HEK293 (cell line): Measurements from ENCODE around the gene VSIR.
A peak's percentile ranks its signal among the peaks of the same experiment; 100 is the strongest.

Source experiments
- CTCF ChIA-PET: fragments of 350-600 bp; formaldehyde crosslinking; extraction: SDS; loops from one replicate; lab custom pipeline; 2021; ENCODE audit warnings: antibody characterized with exemption; lab: Yijun Ruan, JAX
- POLR2A ChIA-PET: fragments of 300-600 bp; formaldehyde crosslinking; extraction: SDS; loops from one replicate; lab custom pipeline; 2020; ENCODE audit warnings: antibody characterized with exemption, inconsistent platforms; lab: Yijun Ruan, JAX
- H3K27ac ChIP-seq: fragments of 200-500 bp; sonication (Bioruptor generic); 2 replicates; pipeline ENCODE4 v1.5.1; 2014; ENCODE audit warnings: low read depth, low read length, control low read depth, inconsistent platforms; ENCODE audit errors: extremely low read depth
- H3K36me3 ChIP-seq, 2 experiments: fragments of 200-500 bp in 1 of 2; sonication (Bioruptor generic) in 1 of 2; 1 replicate in 1 of 2; 2 replicates in 1 of 2; pipeline ENCODE4 v1.5.1; 2014 to 2017; ENCODE audit warnings: inconsistent platforms in 2 of 2, low read length in 2 of 2; ENCODE audit not compliant: control insufficient read depth in 2 of 2, insufficient read depth in 1 of 2
- H3K4me1 ChIP-seq: fragments of 200-500 bp; sonication (Bioruptor generic); 2 replicates; pipeline ENCODE4 v1.5.1; 2014; ENCODE audit warnings: mild to moderate bottlenecking, low read length, inconsistent platforms; ENCODE audit not compliant: control insufficient read depth, insufficient read depth
- H3K4me3 ChIP-seq: 2 replicates; pipeline ENCODE4 v1.5.1; 2011; ENCODE audit warnings: low read depth, mild to moderate bottlenecking, control low read depth, low read length, moderate library complexity
- H3K9me3 ChIP-seq: fragments of 200-500 bp; sonication (Bioruptor generic); 2 replicates; pipeline ENCODE4 v1.5.1; 2014; ENCODE audit warnings: low read depth, low read length, inconsistent platforms; ENCODE audit not compliant: control insufficient read depth, insufficient read depth
- GLIS1 ChIP-seq: fragments of 450-650 bp; formaldehyde crosslinking; IDR thresholded peaks from 2 replicates; pipeline ENCODE4 v1.5.1; 2016; ENCODE audit warnings: missing biosample characterization, missing genetic modification characterization
- GLIS2 ChIP-seq: fragments of 450-650 bp; formaldehyde crosslinking; IDR thresholded peaks from 2 replicates; pipeline ENCODE4 v1.5.1; 2016; ENCODE audit warnings: missing biosample characterization, missing genetic modification characterization
- HOXC10 ChIP-seq: sonication (generic); formaldehyde crosslinking; IDR thresholded peaks from 2 replicates; pipeline ENCODE4 v1.8.1; 2023; ENCODE audit warnings: mild to moderate bottlenecking, missing genetic modification reagents
- KLF1 ChIP-seq: fragments of 450-650 bp; formaldehyde crosslinking; IDR thresholded peaks from 2 replicates; pipeline ENCODE4 v1.5.1; 2016; ENCODE audit warnings: missing biosample characterization, missing genetic modification characterization
- KLF16 ChIP-seq: fragments of 450-650 bp; formaldehyde crosslinking; IDR thresholded peaks from 2 replicates; pipeline ENCODE4 v1.5.1; 2017; ENCODE audit warnings: missing biosample characterization, missing genetic modification characterization
- SP2 ChIP-seq: fragments of 450-650 bp; formaldehyde crosslinking; IDR thresholded peaks from 2 replicates; pipeline ENCODE4 v1.5.1; 2016; ENCODE audit warnings: missing biosample characterization, missing genetic modification characterization
- SP3 ChIP-seq: fragments of 450-650 bp; formaldehyde crosslinking; IDR thresholded peaks from 2 replicates; pipeline ENCODE4 v1.5.1; 2016; ENCODE audit warnings: missing biosample characterization, missing genetic modification characterization
- SP7 ChIP-seq: fragments of 450-650 bp; formaldehyde crosslinking; IDR thresholded peaks from 2 replicates; pipeline ENCODE4 v1.5.1; 2016; ENCODE audit warnings: missing biosample characterization, missing genetic modification characterization
- ZBTB1 ChIP-seq: fragments of 450-650 bp; formaldehyde crosslinking; IDR thresholded peaks from 2 replicates; pipeline ENCODE4 v1.5.1; 2016; ENCODE audit warnings: missing biosample characterization, missing genetic modification characterization
- ZBTB17 ChIP-seq: fragments of 450-650 bp; formaldehyde crosslinking; IDR thresholded peaks from 2 replicates; pipeline ENCODE4 v1.5.1; 2016; ENCODE audit warnings: missing biosample characterization, missing genetic modification characterization
- ZBTB20 ChIP-seq: fragments of 450-650 bp; formaldehyde crosslinking; IDR thresholded peaks from 2 replicates; pipeline ENCODE4 v1.5.1; 2016; ENCODE audit warnings: missing biosample characterization, missing genetic modification characterization
- ZBTB8A ChIP-seq: fragments of 450-650 bp; formaldehyde crosslinking; IDR thresholded peaks from 2 replicates; pipeline ENCODE4 v1.5.1; 2016; ENCODE audit warnings: missing biosample characterization, missing genetic modification characterization
- ZFP41 ChIP-seq: fragments of 450-650 bp; formaldehyde crosslinking; IDR thresholded peaks from 2 replicates; pipeline ENCODE4 v1.5.1; 2016; ENCODE audit warnings: missing biosample characterization, missing genetic modification characterization, borderline replicate concordance
- ZIC2 ChIP-seq: fragments of 450-650 bp; formaldehyde crosslinking; IDR thresholded peaks from 2 replicates; pipeline ENCODE4 v1.5.1; 2016; ENCODE audit warnings: missing biosample characterization, missing genetic modification characterization
- ZNF175 ChIP-seq: fragments of 450-650 bp; formaldehyde crosslinking; IDR thresholded peaks from 2 replicates; pipeline ENCODE4 v1.5.1; 2016; ENCODE audit warnings: missing biosample characterization, missing genetic modification characterization
- ZNF184 ChIP-seq: fragments of 450-650 bp; IDR thresholded peaks from 2 replicates; pipeline ENCODE4 v1.5.1; 2018; ENCODE audit warnings: missing biosample characterization, mild to moderate bottlenecking, missing genetic modification characterization
- ZNF341 ChIP-seq: fragments of 450-650 bp; formaldehyde crosslinking; IDR thresholded peaks from 2 replicates; pipeline ENCODE4; 2016; ENCODE audit warnings: low read depth, missing biosample characterization, missing genetic modification characterization
- ZNF354C ChIP-seq: fragments of 450-650 bp; formaldehyde crosslinking; IDR thresholded peaks from 2 replicates; pipeline ENCODE4 v1.5.1; 2016; ENCODE audit warnings: missing biosample characterization, missing genetic modification characterization, low read depth, borderline replicate concordance
- ZNF366 ChIP-seq: fragments of 450-650 bp; formaldehyde crosslinking; conservative IDR thresholded peaks from 2 replicates; pipeline ENCODE4 v1.5.1; 2016; ENCODE audit warnings: missing biosample characterization, missing genetic modification characterization
- ZNF561 ChIP-seq: fragments of 450-650 bp; IDR thresholded peaks from 2 replicates; pipeline ENCODE4 v1.5.1; 2018; ENCODE audit warnings: missing biosample characterization, missing genetic modification characterization, borderline replicate concordance
- ZNF658 ChIP-seq: fragments of 450-650 bp; formaldehyde crosslinking; IDR thresholded peaks from 2 replicates; pipeline ENCODE4; 2016; ENCODE audit warnings: missing biosample characterization, missing genetic modification characterization
- ZNF768 ChIP-seq: fragments of 450-650 bp; formaldehyde crosslinking; IDR thresholded peaks from 2 replicates; pipeline ENCODE4 v1.5.1; 2018; ENCODE audit warnings: missing biosample characterization, mild to moderate bottlenecking, missing genetic modification characterization
- TF ChIP-seq, protein P1 (sequence below): fragments of 450-650 bp; formaldehyde crosslinking; IDR thresholded peaks from 2 replicates; pipeline ENCODE4 v1.5.1; 2017; ENCODE audit warnings: missing biosample characterization, missing genetic modification characterization
- TF ChIP-seq, protein P2 (sequence below): fragments of 450-650 bp; formaldehyde crosslinking; IDR thresholded peaks from 2 replicates; pipeline ENCODE4 v1.5.1; 2016; ENCODE audit warnings: missing biosample characterization, missing genetic modification characterization
- TF ChIP-seq, protein P3 (sequence below): fragments of 450-650 bp; formaldehyde crosslinking; IDR thresholded peaks from 2 replicates; pipeline ENCODE4 v1.5.1; 2016; ENCODE audit warnings: missing biosample characterization, missing genetic modification characterization
- TF ChIP-seq, protein P4 (sequence below): fragments of 450-650 bp; formaldehyde crosslinking; IDR thresholded peaks from 2 replicates; pipeline ENCODE4 v1.5.1; 2016; ENCODE audit warnings: missing biosample characterization, missing genetic modification characterization
- TF ChIP-seq, protein P5 (sequence below): fragments of 450-650 bp; formaldehyde crosslinking; IDR thresholded peaks from 2 replicates; pipeline ENCODE4 v1.5.1; 2016; ENCODE audit warnings: missing biosample characterization, missing genetic modification characterization

Gene VSIR

DNA sequence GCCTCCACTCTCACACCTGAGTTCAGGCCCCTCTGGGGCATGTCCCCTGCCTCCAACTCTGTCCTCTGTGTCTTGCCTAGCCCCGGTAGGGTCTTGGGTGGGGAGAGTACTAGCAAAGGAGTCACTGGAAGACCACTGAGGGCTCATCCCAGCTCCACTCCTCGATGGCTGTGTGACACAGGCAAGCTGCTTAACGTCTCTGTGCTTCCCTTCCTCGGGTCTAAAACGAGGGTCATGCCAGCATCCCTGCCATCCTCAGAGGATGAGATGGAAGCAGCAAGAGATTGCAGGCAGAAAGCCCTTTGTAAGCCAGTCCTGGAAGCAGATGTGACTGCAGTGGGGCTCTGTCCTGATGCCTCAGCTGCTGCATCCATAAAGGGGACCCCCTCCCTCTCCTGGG, 38.5 kb downstream of the VSIR start:
- CTCF ChIA-PET, result no interaction called here
- Histone ChIP-seq H3K4me3 (no peak overlapping the region), H3K9me3 (no peaks in the 10 kb centered on the region), H3K4me1 (no peaks in the 10 kb centered on the region), H3K27ac (no peak overlapping the region)
- POLR2A ChIA-PET, result no interaction called here
- TF ChIP-seq ZBTB1 (tag by site-specific recombination) (no peak), ZNF768 (0 out of 2 replicates have a peak, but pooled peaks have one; percentile 61)
- TF ChIP-seq, all 188 proteins: peak for 1
- H3K36me3 ChIP-seq, result no peaks in the 10 kb centered on the region

DNA sequence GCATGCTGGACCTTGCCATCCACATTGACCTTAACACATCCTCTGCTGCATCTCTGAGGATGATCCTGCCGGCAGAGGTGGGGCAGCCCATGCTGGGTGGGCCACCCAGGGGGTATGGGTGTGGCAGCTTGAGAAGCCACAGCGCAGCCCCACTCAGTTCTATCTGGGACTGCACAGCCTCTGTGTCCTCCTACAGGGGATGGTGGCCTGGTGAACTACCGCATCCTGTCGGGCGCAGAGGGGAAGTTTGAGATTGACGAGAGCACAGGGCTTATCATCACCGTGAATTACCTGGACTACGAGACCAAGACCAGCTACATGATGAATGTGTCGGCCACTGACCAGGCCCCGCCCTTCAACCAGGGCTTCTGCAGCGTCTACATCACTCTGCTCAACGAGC, 41.5 kb downstream of the VSIR start:
- TF ChIP-seq, protein P1, sequence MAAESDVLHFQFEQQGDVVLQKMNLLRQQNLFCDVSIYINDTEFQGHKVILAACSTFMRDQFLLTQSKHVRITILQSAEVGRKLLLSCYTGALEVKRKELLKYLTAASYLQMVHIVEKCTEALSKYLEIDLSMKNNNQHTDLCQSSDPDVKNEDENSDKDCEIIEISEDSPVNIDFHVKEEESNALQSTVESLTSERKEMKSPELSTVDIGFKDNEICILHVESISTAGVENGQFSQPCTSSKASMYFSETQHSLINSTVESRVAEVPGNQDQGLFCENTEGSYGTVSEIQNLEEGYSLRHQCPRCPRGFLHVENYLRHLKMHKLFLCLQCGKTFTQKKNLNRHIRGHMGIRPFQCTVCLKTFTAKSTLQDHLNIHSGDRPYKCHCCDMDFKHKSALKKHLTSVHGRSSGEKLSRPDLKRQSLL (tag by site-specific recombination), result no peak
- TF ChIP-seq ZNF184 (tag by site-specific recombination), result no peak
- no peak for TF ChIP-seq ZFP41 (tag by site-specific recombination)
- no peak for TF ChIP-seq ZNF354C (tag by site-specific recombination)
- no peak for TF ChIP-seq SP3 (tag by site-specific recombination)
- TF ChIP-seq, protein P2, sequence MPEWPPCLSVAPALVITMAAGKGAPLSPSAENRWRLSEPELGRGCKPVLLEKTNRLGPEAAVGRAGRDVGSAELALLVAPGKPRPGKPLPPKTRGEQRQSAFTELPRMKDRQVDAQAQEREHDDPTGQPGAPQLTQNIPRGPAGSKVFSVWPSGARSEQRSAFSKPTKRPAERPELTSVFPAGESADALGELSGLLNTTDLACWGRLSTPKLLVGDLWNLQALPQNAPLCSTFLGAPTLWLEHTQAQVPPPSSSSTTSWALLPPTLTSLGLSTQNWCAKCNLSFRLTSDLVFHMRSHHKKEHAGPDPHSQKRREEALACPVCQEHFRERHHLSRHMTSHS (tag by site-specific recombination), result no peak
- TF ChIP-seq ZNF366, result no peak
- H3K4me1 ChIP-seq, result no peaks in the 10 kb centered on the region; the same call in 1 of the 2 replicates
- ChIA-PET CTCF (interaction anchor here (1.0 kb wide), 1 partner anchor 23 kb away, joined by 3 read pairs; no protein-coding TSS in a partner anchor), POLR2A (no interaction called here)
- no peaks in the 10 kb centered on the region for H3K36me3 ChIP-seq
- H3K9me3 ChIP-seq, result no peaks in the 10 kb centered on the region
- H3K27ac ChIP-seq, result no peak overlapping the region
- H3K4me3 ChIP-seq, result no peak overlapping the region

DNA sequence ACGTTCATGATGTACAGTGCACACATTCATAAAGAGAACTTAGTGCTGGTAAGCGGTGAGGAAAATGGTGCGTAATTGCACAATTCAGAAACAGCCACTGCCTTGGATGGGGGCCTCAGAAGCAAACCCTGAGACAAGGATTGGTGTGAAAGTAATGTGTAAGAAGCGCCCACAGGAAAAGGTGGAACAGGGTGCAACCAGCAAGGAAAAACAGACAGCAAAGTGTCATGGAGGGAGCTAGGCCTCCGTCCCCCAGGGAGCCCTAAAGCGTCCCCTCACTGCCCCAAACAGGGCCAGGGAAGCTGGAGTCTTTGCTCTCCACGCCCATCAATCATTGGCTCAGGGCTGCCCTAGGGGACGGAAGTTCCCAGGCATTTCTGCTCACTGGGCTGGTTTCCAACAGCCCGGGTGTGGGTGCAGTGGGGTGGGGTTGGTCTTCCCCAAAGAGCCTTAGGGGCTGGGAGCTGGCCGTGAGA, 44.1 kb downstream of the VSIR start:
- POLR2A ChIA-PET, result no interaction called here
- no peaks in the 10 kb centered on the region; the same call in 1 of the 2 replicates for H3K4me1 ChIP-seq
- TF ChIP-seq ZNF658 (tag by site-specific recombination), result no peak
- TF ChIP-seq GLIS1 (tag by site-specific recombination), result peak; percentile 43; the same call in 1 of the 2 replicates
- TF ChIP-seq ZNF341 (tag by site-specific recombination), result peak; percentile 30; the same call in 1 of the 2 replicates
- TF ChIP-seq GLIS2 (tag by site-specific recombination), result peak; percentile 53; the same call in 1 of the 2 replicates
- TF ChIP-seq ZIC2 (tag by site-specific recombination), result peak; percentile 48
- TF ChIP-seq, protein P3, sequence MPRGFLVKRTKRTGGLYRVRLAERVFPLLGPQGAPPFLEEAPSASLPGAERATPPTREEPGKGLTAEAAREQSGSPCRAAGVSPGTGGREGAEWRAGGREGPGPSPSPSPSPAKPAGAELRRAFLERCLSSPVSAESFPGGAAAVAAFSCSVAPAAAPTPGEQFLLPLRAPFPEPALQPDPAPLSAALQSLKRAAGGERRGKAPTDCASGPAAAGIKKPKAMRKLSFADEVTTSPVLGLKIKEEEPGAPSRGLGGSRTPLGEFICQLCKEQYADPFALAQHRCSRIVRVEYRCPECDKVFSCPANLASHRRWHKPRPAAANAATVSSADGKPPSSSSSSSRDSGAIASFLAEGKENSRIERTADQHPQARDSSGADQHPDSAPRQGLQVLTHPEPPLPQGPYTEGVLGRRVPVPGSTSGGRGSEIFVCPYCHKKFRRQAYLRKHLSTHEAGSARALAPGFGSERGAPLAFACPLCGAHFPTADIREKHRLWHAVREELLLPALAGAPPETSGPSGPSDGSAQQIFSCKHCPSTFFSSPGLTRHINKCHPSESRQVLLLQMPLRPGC (tag by site-specific recombination), result no peak
- TF ChIP-seq ZNF175 (tag by site-specific recombination), result no peak
- TF ChIP-seq ZBTB20, result peak; percentile 78
- TF ChIP-seq ZNF184 (tag by site-specific recombination), result no peak
- TF ChIP-seq ZNF561 (tag by site-specific recombination), result no peak
- TF ChIP-seq SP7 (tag by site-specific recombination), result peak; percentile 50; the same call in 1 of the 2 replicates
- TF ChIP-seq HOXC10 (CRISPR knock-in tag), result no peak
- peak; percentile 72 for TF ChIP-seq ZBTB8A (tag by site-specific recombination)
- peak; percentile 89 for TF ChIP-seq KLF1 (tag by site-specific recombination)
- peak; percentile 42 for TF ChIP-seq SP2 (tag by site-specific recombination)
- TF ChIP-seq KLF16, result no peak
- no peak for TF ChIP-seq ZBTB17
- TF ChIP-seq, protein P4, sequence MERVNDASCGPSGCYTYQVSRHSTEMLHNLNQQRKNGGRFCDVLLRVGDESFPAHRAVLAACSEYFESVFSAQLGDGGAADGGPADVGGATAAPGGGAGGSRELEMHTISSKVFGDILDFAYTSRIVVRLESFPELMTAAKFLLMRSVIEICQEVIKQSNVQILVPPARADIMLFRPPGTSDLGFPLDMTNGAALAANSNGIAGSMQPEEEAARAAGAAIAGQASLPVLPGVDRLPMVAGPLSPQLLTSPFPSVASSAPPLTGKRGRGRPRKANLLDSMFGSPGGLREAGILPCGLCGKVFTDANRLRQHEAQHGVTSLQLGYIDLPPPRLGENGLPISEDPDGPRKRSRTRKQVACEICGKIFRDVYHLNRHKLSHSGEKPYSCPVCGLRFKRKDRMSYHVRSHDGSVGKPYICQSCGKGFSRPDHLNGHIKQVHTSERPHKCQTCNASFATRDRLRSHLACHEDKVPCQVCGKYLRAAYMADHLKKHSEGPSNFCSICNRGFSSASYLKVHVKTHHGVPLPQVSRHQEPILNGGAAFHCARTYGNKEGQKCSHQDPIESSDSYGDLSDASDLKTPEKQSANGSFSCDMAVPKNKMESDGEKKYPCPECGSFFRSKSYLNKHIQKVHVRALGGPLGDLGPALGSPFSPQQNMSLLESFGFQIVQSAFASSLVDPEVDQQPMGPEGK (tag by site-specific recombination), result peak; percentile 59
- TF ChIP-seq, protein P5, sequence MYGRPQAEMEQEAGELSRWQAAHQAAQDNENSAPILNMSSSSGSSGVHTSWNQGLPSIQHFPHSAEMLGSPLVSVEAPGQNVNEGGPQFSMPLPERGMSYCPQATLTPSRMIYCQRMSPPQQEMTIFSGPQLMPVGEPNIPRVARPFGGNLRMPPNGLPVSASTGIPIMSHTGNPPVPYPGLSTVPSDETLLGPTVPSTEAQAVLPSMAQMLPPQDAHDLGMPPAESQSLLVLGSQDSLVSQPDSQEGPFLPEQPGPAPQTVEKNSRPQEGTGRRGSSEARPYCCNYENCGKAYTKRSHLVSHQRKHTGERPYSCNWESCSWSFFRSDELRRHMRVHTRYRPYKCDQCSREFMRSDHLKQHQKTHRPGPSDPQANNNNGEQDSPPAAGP (tag by site-specific recombination), result 0 out of 2 replicates have a peak, but pooled peaks have one; percentile 13

More for the DNA sequence above, 44.1 kb downstream of the VSIR start:
- Histone ChIP-seq H3K4me3 (no peak overlapping the region), H3K36me3 (no peaks in the 10 kb centered on the region), H3K9me3 (no peaks in the 10 kb centered on the region), H3K27ac (no peak overlapping the region)
- CTCF ChIA-PET, result interaction anchor here (0.9 to 1.3 kb wide), 3 partner anchors 21 to 167 kb away, joined by 3 to 8 read pairs (median 4); no protein-coding TSS in a partner anchor
